Measurements from ENCODE around the gene GGNBP2.

The GGNBP2 gene

DNA sequence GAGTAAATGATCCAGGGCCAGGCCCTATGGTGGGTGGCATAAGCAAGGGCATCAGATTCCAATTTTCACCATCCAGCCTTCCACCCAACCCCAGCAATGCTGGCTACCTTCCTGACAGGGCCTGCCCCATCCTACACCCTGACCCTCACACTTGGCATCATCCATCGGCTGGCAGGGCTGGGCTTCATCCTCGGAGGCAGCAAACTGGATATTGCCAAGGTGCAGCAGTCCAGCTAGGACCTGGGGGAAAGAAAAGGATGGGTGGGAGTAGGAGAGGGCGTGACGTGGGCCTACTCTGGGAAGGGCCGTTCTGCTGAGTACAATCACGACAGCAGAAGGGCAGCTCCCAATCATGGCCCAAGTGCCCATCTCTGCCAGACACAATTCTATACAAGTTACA, 33.5 kb upstream of the GGNBP2 start:
- peaks cover 31% of the 10 kb centered on the region for H3K36me3 Mint-ChIP-seq (ENCODE audit: low read depth)

GRCh38 chr17:36512641-36513040, 32.1 kb upstream of the GGNBP2 start:
- H3K36me3 Mint-ChIP-seq (ENCODE audit: low read depth), result peaks cover 36% of the 10 kb centered on the region
- H3K4me1 Mint-ChIP-seq, result no peaks in the 10 kb centered on the region
- H3K9me3 Mint-ChIP-seq, result no peaks in the 10 kb centered on the region
- no peak overlapping the region for H3K4me3 Mint-ChIP-seq
- no peaks in the 10 kb centered on the region for H3K27me3 Mint-ChIP-seq (ENCODE audit: low read depth)
- no peak overlapping the region for H3K27ac Mint-ChIP-seq
- TF ChIP-seq, protein P1, sequence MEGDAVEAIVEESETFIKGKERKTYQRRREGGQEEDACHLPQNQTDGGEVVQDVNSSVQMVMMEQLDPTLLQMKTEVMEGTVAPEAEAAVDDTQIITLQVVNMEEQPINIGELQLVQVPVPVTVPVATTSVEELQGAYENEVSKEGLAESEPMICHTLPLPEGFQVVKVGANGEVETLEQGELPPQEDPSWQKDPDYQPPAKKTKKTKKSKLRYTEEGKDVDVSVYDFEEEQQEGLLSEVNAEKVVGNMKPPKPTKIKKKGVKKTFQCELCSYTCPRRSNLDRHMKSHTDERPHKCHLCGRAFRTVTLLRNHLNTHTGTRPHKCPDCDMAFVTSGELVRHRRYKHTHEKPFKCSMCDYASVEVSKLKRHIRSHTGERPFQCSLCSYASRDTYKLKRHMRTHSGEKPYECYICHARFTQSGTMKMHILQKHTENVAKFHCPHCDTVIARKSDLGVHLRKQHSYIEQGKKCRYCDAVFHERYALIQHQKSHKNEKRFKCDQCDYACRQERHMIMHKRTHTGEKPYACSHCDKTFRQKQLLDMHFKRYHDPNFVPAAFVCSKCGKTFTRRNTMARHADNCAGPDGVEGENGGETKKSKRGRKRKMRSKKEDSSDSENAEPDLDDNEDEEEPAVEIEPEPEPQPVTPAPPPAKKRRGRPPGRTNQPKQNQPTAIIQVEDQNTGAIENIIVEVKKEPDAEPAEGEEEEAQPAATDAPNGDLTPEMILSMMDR (IDR thresholded peaks at IDR 0.05; ENCODE audit: unreplicated experiment in 3 of 3), result no peak

More for the DNA sequence above, 33.5 kb upstream of the GGNBP2 start:
- TF ChIP-seq, protein P1 (IDR thresholded peaks at IDR 0.05; ENCODE audit: unreplicated experiment in 3 of 3), result no peak
- Mint-ChIP-seq H3K9me3 (no peaks in the 10 kb centered on the region), H3K4me1 (no peaks in the 10 kb centered on the region), H3K4me3 (no peak overlapping the region), H3K27ac (no peak overlapping the region), H3K27me3 (ENCODE audit: low read depth) (no peaks in the 10 kb centered on the region)

GRCh38 chr17:36514856-36515255, 29.9 kb upstream of the GGNBP2 start:
- Mint-ChIP-seq H3K9me3 (no peaks in the 10 kb centered on the region), H3K27ac (no peak overlapping the region), H3K27me3 (ENCODE audit: low read depth) (no peaks in the 10 kb centered on the region), H3K4me1 (no peaks in the 10 kb centered on the region), H3K36me3 (ENCODE audit: low read depth) (peaks cover 37% of the 10 kb centered on the region), H3K4me3 (no peak overlapping the region)
- TF ChIP-seq, protein P1 (IDR thresholded peaks at IDR 0.05; ENCODE audit: unreplicated experiment in 3 of 3), result no peak

GRCh38 chr17:36515837-36516236, 28.9 kb upstream of the GGNBP2 start:
- Mint-ChIP-seq H3K27me3 (ENCODE audit: low read depth) (no peaks in the 10 kb centered on the region), H3K4me3 (no peak overlapping the region), H3K9me3 (no peaks in the 10 kb centered on the region), H3K27ac (no peak overlapping the region), H3K36me3 (ENCODE audit: low read depth) (peaks cover 42% of the 10 kb centered on the region), H3K4me1 (no peaks in the 10 kb centered on the region)
- TF ChIP-seq, protein P1 (IDR thresholded peaks at IDR 0.05; ENCODE audit: unreplicated experiment in 3 of 3), result no peak

- Mint-ChIP-seq H3K4me1 (peaks cover 4% of the 10 kb centered on the region), H3K27ac (no peak overlapping the region), H3K9me3 (no peaks in the 10 kb centered on the region), H3K27me3 (ENCODE audit: low read depth) (no peaks in the 10 kb centered on the region), H3K36me3 (ENCODE audit: low read depth) (peaks cover 52% of the 10 kb centered on the region), H3K4me3 (no peak overlapping the region)
- TF ChIP-seq, protein P1 (IDR thresholded peaks at IDR 0.05; ENCODE audit: unreplicated experiment in 3 of 3), result no peak
These were observed 21.6 kb upstream of the GGNBP2 start for GRCh38 chr17:36523113-36523512.

DNA sequence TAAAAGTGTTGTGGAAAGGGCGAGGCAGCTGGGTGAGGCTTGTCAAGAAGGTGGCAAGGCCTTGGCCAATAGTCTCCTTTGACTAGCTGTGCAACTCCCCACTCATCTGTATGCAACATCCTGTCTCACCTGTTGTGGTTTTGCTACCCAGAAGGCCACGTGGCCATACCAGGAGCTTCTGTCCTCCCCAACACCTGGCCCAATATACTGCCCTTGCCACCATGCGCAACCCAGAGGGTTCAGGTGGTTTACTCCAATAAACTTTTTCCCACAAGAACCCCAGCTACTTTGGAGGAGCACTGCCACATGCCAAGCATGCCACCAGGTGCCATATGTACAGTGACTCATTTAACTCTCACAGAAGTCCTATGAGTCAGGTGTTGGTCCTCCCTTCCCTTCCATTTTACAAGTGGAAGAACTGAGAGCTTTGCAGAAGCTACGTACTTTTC, 20.3 kb upstream of the GGNBP2 start:
- Mint-ChIP-seq H3K4me3 (no peak overlapping the region), H3K36me3 (ENCODE audit: low read depth) (peaks cover 52% of the 10 kb centered on the region), H3K4me1 (peaks cover 15% of the 10 kb centered on the region), H3K9me3 (no peaks in the 10 kb centered on the region), H3K27me3 (ENCODE audit: low read depth) (no peaks in the 10 kb centered on the region), H3K27ac (no peak overlapping the region)
- TF ChIP-seq, protein P1 (IDR thresholded peaks at IDR 0.05; ENCODE audit: unreplicated experiment in 3 of 3), result no peak

All from nephron (organoid).